22Rv1 (cell line): ENCODE results near the gene TMEM132D.

ENCODE experiments used
- H3K27ac ChIP-seq: fragments of 450-650 bp; 2 replicates; pipeline ENCODE4 v1.5.1; 2017
- CTCF ChIP-seq: fragments of 450-650 bp; IDR thresholded peaks from 2 replicates; pipeline ENCODE4 v1.5.1; 2017; ENCODE audit warnings: mild to moderate bottlenecking
- ZFX ChIP-seq: fragments of 450-650 bp; IDR thresholded peaks from 2 replicates; pipeline ENCODE4 v1.6.1; 2017; ENCODE audit warnings: antibody characterized with exemption, borderline replicate concordance

Gene TMEM132D

GRCh38 chr12:129372876-129373275, 530.9 kb downstream of the TMEM132D start:
- no peak overlapping the region for H3K27ac ChIP-seq
- TF ChIP-seq ZFX: no peak
- TF ChIP-seq CTCF: no peak

GRCh38 chr12:129372348-129372747, 531.5 kb downstream of the TMEM132D start:
- TF ChIP-seq CTCF: no peak
- TF ChIP-seq ZFX: no peak
- H3K27ac ChIP-seq: no peak overlapping the region

GRCh38 chr12:129371268-129371667, 532.6 kb downstream of the TMEM132D start:
- H3K27ac ChIP-seq: no peak overlapping the region
- TF ChIP-seq ZFX (no peak), CTCF (no peak)

GRCh38 chr12:129366656-129367055, 537.2 kb downstream of the TMEM132D start:
- TF ChIP-seq CTCF (no peak), ZFX (no peak)
- no peak overlapping the region for H3K27ac ChIP-seq

- H3K27ac ChIP-seq: no peak overlapping the region
- TF ChIP-seq CTCF: no peak
- TF ChIP-seq ZFX: no peak
Measured at GRCh38 chr12:129363041-129363440, 540.8 kb downstream of the TMEM132D start.

GRCh38 chr12:129357233-129357632, 546.6 kb downstream of the TMEM132D start:
- TF ChIP-seq ZFX (no peak), CTCF (no peak)
- H3K27ac ChIP-seq: no peak overlapping the region

GRCh38 chr12:129351481-129351880, 552.3 kb downstream of the TMEM132D start:
- TF ChIP-seq CTCF: no peak
- no peak for TF ChIP-seq ZFX
- H3K27ac ChIP-seq: no peak overlapping the region
